Sigmoid colon (tissue), 4 donors: Measurements from ENCODE around the gene PRKN.

Source experiments
- CTCF ChIP-seq, 4 experiments: fragments of 450-650 bp in 3 of 4; fragments of 200-600 bp in 1 of 4; IDR thresholded peaks; one replicate each; pipeline ENCODE4 v1.5.1; 2016 to 2019; ENCODE audit warnings: antibody characterized with exemption in 4 of 4, mild to moderate bottlenecking in 3 of 4, moderate library complexity in 2 of 4
- EP300 ChIP-seq, 4 donors: sonication (generic); formaldehyde crosslinking; IDR thresholded peaks; one replicate each; pipeline ENCODE4 v1.6.1; 2017; ENCODE audit warnings: antibody characterized with exemption in 4 of 4
- POLR2AphosphoS5 ChIP-seq, 4 donors: sonication (generic); formaldehyde crosslinking; IDR thresholded peaks; one replicate each; pipeline ENCODE4 v1.6.1; 2017; ENCODE audit warnings: antibody characterized with exemption in 4 of 4

DNA sequence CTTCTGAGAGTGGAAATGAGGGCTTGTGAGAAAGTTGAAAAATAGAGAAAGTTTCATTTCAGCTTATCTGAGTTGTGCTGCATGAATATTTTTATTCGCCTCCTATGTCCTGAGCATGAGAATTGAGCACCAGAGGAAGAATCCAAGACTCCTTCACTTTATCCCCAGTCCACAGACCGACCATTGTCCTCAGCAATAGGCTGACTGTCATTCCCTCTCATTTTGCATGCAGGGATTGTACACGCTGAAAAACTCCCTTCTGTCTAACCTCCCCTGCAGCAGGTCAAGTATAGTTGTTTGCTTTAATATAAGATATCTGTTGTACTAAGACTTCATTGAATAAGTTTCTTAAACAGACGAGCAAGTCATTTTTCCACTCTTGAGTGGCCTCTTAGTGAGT is 437.6 kb downstream of the PRKN start:
- TF ChIP-seq CTCF (IDR thresholded peaks at IDR 0.05) (no peak), POLR2AphosphoS5 (IDR thresholded peaks at IDR 0.05) (no peak), EP300 (IDR thresholded peaks at IDR 0.05) (no peak)
